ENCODE measurements around the gene TCEA3.

GRCh38 chr1:23430803-23431202 is 6.3 kb upstream of the TCEA3 start:
- TF ChIP-seq CTCF (IDR thresholded peaks at IDR 0.05) (no peak), POLR2A (IDR thresholded peaks at IDR 0.05) (no peak)
